GM13976 (cell line): Measurements from ENCODE around the gene LGALS7B.
A peak's percentile ranks its signal among the peaks of the same experiment; 100 is the strongest.
"Not testable (repeated sequence)": the region's sequence is repeated elsewhere in the genome, so short reads cannot be mapped to it uniquely, and the experiment has no call there.

Source experiments
- DNase-seq: peaks from one replicate; pipeline ENCODE4 v3.0.0; 2012; ENCODE audit warnings: low spot score
- CTCF ChIP-seq: IDR thresholded peaks from 2 replicates; pipeline ENCODE4 v1.5.1; 2012; ENCODE audit warnings: borderline replicate concordance, mild to moderate bottlenecking; ENCODE audit not compliant: insufficient read depth; ENCODE audit errors: extremely low read depth, missing control alignments, control extremely low read depth
- in situ Hi-C: fragments of 300-500 bp; cut with MboI; formaldehyde crosslinking; loops from one replicate; pipeline ENCODE4 v1.12.0; 2022; ENCODE audit warnings: low sequenced_read_pairs, mixed read lengths, inconsistent platforms; ENCODE audit not compliant: unreplicated experiment

The LGALS7B gene

GRCh38 chr19:38785187-38785699 is 3.8 kb upstream of the LGALS7B start:
- in situ Hi-C loops: no loop called here
- no peak for DNase-seq
- TF ChIP-seq CTCF: no peak

GRCh38 chr19:38786061-38786460 is 2.9 kb upstream of the LGALS7B start:
- in situ Hi-C loops, DNase-seq: not testable (repeated sequence)

GRCh38 chr19:38786572-38787265 is 2.3 kb upstream of the LGALS7B start:
- in situ Hi-C loops: no loop called here
- no peak for TF ChIP-seq CTCF
- no peak for DNase-seq

- in situ Hi-C loops, DNase-seq: not testable (repeated sequence)
Measured at GRCh38 chr19:38790507-38791403, 1.8 kb downstream of the LGALS7B start.

- in situ Hi-C loops, DNase-seq: not testable (repeated sequence)
Measured at GRCh38 chr19:38791451-38792064, 2.6 kb downstream of the LGALS7B start.

GRCh38 chr19:38792250-38793111 is 3.5 kb downstream of the LGALS7B start:
- no peak for TF ChIP-seq CTCF
- in situ Hi-C loops: no loop called here
- peak; percentile 69 for DNase-seq

- in situ Hi-C loops: no loop called here
- TF ChIP-seq CTCF: no peak
- DNase-seq: no peak
Measured at GRCh38 chr19:38793177-38793576, 4.2 kb downstream of the LGALS7B start.
